Neural progenitor cell (in vitro differentiated cells): ENCODE results near the gene TPPP2. TPM values are rescaled to one million over a fixed set of nuclear protein-coding genes. Genes with fewer than 3 reads are reported as not detected.

ENCODE experiments used
- DNase-seq: peaks from one replicate; pipeline ENCODE4 v3.0.0-alpha.2; 2016; ENCODE audit warnings: low spot score
- H2AFZ ChIP-seq: fragments of 200-600 bp; sonication (generic); replicated peaks from 2 replicates; pipeline ENCODE4 v1.6.1; 2016; ENCODE audit warnings: antibody characterized with exemption
- H3F3A ChIP-seq: fragments of 200-600 bp; sonication (generic); 2 replicates; pipeline ENCODE4 v1.6.1; 2016; ENCODE audit warnings: antibody characterized with exemption, low read depth
- H3K27ac ChIP-seq: fragments of 200-600 bp; sonication (generic); 2 replicates; pipeline ENCODE4 v1.5.1; 2016; ENCODE audit warnings: mild to moderate bottlenecking
- H3K27me3 ChIP-seq: fragments of 200-600 bp; sonication (generic); 2 replicates; pipeline ENCODE4 v1.6.1; 2016; ENCODE audit warnings: mild to moderate bottlenecking, moderate library complexity
- H3K36me3 ChIP-seq: fragments of 200-600 bp; sonication (generic); 2 replicates; pipeline ENCODE4 v1.5.1; 2016
- H3K4me1 ChIP-seq: fragments of 200-600 bp; sonication (generic); 2 replicates; pipeline ENCODE4 v1.6.1; 2016; ENCODE audit warnings: mixed run types
- H3K4me2 ChIP-seq: fragments of 200-600 bp; sonication (generic); 2 replicates; pipeline ENCODE4 v1.6.1; 2016
- H3K4me3 ChIP-seq: fragments of 200-600 bp; sonication (generic); 2 replicates; pipeline ENCODE4 v1.5.1; 2016
- H3K79me2 ChIP-seq: fragments of 200-600 bp; sonication (generic); 2 replicates; pipeline ENCODE4 v1.6.1; 2016; ENCODE audit warnings: low read depth
- H3K9ac ChIP-seq: fragments of 200-600 bp; sonication (generic); 2 replicates; pipeline ENCODE4 v1.6.1; 2016
- H3K9me3 ChIP-seq: fragments of 200-600 bp; sonication (generic); 2 replicates; pipeline ENCODE4 v1.5.1; 2016; ENCODE audit warnings: low read depth
- H4K20me1 ChIP-seq: fragments of 200-600 bp; sonication (generic); 2 replicates; pipeline ENCODE4 v1.6.1; 2016; ENCODE audit warnings: low read depth
- H3K27ac Mint-ChIP-seq: 3 replicates; pipeline ENCODE4 v1.8.0; 2021; ENCODE audit warnings: mixed read lengths
- H3K27me3 Mint-ChIP-seq: 2 replicates; pipeline ENCODE4 v1.8.0; 2022; ENCODE audit warnings: low read depth, mild to moderate bottlenecking, inconsistent platforms, moderate library complexity, mixed read lengths; ENCODE audit not compliant: insufficient read depth
- H3K36me3 Mint-ChIP-seq: 3 replicates; pipeline ENCODE4 v1.8.0; 2021; ENCODE audit warnings: mixed read lengths
- H3K4me1 Mint-ChIP-seq: 3 replicates; pipeline ENCODE4 v1.8.0; 2021; ENCODE audit warnings: mixed read lengths
- H3K4me3 Mint-ChIP-seq: 3 replicates; pipeline ENCODE4 v1.8.0; 2021; ENCODE audit warnings: mild to moderate bottlenecking, moderate library complexity, mixed read lengths
- H3K9me3 Mint-ChIP-seq: 3 replicates; pipeline ENCODE4 v1.8.0; 2020; ENCODE audit warnings: mixed read lengths
- EZH2 ChIP-seq: fragments of 200-600 bp; sonication (generic); IDR thresholded peaks from 2 replicates; pipeline ENCODE4 v1.6.1; 2017; ENCODE audit warnings: antibody characterized with exemption, mild to moderate bottlenecking, moderate library complexity
- EZH2phosphoT487 ChIP-seq: fragments of 200-600 bp; sonication (generic); IDR thresholded peaks from 2 replicates; pipeline ENCODE4 v1.6.1; 2017; ENCODE audit warnings: antibody characterized with exemption
- total RNA-seq: library from RNA; depleted of rRNA; stranded (reverse); fragments of >200 nt; gene quantifications from 2 replicates; pipeline ENCODE4 v1.2.3, GENCODE V29; 2015; ENCODE audit warnings: low replicate concordance
- TF ChIP-seq, protein P1 (sequence below): fragments of 200-600 bp; sonication (generic); IDR thresholded peaks from 2 replicates; pipeline ENCODE4 v1.5.1; 2017; ENCODE audit warnings: antibody characterized with exemption, mild to moderate bottlenecking

The TPPP2 gene
- total RNA-seq, 1 donor from 2014 or later: not detected

DNA sequence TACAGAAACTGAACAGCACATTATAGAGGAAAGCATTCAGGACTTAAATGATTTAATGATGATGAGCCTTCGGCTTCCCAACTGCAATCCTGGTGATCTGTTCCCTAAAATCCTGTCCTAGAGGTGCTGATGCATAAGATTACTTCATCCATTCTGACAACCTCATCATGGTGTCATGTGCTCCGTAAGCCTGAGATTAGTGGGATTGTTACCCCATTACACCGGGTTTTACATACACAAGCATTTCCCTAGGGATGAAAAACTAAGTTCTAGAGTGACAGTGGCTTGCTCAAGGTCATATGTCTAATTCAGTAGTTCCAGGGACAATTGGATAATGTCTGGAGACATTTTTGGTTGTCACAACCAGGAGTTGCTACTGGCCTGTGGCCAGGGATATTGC lies 7.1 kb downstream of the TPPP2 start:
- Histone ChIP-seq H3K27me3 (no peaks in the 10 kb centered on the region), H3K4me1 (peaks cover 11% of the 10 kb centered on the region), H3K36me3 (no peaks in the 10 kb centered on the region), H3F3A (no peaks in the 10 kb centered on the region), H3K9ac (no peak overlapping the region), H3K79me2 (no peaks in the 10 kb centered on the region), H3K27ac (no peak overlapping the region), H3K4me2 (no peak overlapping the region), H3K4me3 (no peak overlapping the region), H2AFZ (no peak overlapping the region), H3K9me3 (no peaks in the 10 kb centered on the region), H4K20me1 (no peaks in the 10 kb centered on the region)
- H3K36me3 Mint-ChIP-seq: no peaks in the 10 kb centered on the region
- H3K4me1 Mint-ChIP-seq: peaks cover 17% of the 10 kb centered on the region
- peaks cover 12% of the 10 kb centered on the region for H3K27me3 Mint-ChIP-seq
- H3K27ac Mint-ChIP-seq: no peak overlapping the region
- H3K9me3 Mint-ChIP-seq: no peaks in the 10 kb centered on the region
- TF ChIP-seq EZH2: no peak
- TF ChIP-seq EZH2phosphoT487: no peak
- TF ChIP-seq, protein P1, sequence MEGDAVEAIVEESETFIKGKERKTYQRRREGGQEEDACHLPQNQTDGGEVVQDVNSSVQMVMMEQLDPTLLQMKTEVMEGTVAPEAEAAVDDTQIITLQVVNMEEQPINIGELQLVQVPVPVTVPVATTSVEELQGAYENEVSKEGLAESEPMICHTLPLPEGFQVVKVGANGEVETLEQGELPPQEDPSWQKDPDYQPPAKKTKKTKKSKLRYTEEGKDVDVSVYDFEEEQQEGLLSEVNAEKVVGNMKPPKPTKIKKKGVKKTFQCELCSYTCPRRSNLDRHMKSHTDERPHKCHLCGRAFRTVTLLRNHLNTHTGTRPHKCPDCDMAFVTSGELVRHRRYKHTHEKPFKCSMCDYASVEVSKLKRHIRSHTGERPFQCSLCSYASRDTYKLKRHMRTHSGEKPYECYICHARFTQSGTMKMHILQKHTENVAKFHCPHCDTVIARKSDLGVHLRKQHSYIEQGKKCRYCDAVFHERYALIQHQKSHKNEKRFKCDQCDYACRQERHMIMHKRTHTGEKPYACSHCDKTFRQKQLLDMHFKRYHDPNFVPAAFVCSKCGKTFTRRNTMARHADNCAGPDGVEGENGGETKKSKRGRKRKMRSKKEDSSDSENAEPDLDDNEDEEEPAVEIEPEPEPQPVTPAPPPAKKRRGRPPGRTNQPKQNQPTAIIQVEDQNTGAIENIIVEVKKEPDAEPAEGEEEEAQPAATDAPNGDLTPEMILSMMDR: no peak
- H3K4me3 Mint-ChIP-seq: no peak overlapping the region
- no peak for DNase-seq

DNA sequence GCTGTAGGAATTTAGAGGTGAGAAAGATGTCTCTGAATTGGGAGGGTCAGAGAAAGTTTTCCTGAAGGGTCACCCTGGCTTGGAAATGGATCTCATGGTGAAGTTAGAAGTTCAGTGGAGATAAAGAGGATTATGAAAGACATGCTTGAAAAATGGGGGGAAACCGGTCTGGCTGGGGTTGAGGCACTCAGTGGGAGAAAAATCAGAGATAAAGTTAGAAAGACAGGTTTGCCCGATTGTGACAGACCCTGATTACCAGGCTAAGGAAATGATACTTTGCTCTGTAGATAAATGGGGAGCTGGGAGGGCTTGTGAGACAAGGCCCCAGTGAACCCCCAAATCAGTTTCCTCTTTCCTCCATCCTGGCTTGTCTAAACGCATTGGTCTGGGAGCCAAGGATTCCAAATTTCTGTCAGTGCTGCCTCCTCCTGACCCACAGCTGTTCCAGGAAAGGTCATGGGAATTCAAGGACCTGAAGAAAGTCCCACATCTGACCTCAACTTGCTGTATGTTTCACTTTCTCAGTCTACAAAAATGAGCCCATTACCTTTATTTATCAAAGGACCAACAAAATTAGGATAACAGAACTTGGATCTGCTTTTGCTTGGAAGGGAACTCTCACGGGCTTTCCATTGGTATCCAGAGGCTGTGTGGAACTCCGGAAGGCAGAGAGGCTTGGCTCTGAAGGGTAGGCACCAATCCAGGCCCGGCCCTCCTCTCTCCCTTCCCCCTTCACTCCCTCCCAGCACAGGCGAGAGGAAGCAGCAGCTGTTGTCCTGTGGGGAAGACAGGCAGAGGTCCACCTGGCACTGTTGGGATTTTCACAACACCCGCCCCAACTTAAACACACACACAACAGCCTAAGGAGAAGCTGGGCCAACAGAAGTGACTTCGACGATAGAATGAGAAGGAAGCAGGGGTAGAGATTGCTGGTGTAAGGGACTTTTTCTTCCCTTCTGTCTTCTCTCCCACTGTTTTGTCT lies 8.7 kb downstream of the TPPP2 start:
- Histone ChIP-seq H3F3A (no peaks in the 10 kb centered on the region), H3K27ac (no peak overlapping the region), H3K4me1 (peaks cover 11% of the 10 kb centered on the region), H3K4me3 (no peak overlapping the region), H4K20me1 (no peaks in the 10 kb centered on the region), H3K9ac (no peak overlapping the region), H3K4me2 (peak overlapping the region; percentile 29), H3K79me2 (no peaks in the 10 kb centered on the region), H2AFZ (peak overlapping the region; percentile 46), H3K9me3 (no peaks in the 10 kb centered on the region), H3K27me3 (no peaks in the 10 kb centered on the region), H3K36me3 (no peaks in the 10 kb centered on the region)
- no peak overlapping the region for H3K27ac Mint-ChIP-seq
- peaks cover 17% of the 10 kb centered on the region for H3K4me1 Mint-ChIP-seq
- no peak overlapping the region for H3K4me3 Mint-ChIP-seq
- no peaks in the 10 kb centered on the region for H3K9me3 Mint-ChIP-seq
- no peaks in the 10 kb centered on the region for H3K36me3 Mint-ChIP-seq
- TF ChIP-seq, protein P1: no peak
- TF ChIP-seq EZH2phosphoT487: no peak
- no peak for TF ChIP-seq EZH2
- peaks cover 13% of the 10 kb centered on the region for H3K27me3 Mint-ChIP-seq
- no peak for DNase-seq

DNA sequence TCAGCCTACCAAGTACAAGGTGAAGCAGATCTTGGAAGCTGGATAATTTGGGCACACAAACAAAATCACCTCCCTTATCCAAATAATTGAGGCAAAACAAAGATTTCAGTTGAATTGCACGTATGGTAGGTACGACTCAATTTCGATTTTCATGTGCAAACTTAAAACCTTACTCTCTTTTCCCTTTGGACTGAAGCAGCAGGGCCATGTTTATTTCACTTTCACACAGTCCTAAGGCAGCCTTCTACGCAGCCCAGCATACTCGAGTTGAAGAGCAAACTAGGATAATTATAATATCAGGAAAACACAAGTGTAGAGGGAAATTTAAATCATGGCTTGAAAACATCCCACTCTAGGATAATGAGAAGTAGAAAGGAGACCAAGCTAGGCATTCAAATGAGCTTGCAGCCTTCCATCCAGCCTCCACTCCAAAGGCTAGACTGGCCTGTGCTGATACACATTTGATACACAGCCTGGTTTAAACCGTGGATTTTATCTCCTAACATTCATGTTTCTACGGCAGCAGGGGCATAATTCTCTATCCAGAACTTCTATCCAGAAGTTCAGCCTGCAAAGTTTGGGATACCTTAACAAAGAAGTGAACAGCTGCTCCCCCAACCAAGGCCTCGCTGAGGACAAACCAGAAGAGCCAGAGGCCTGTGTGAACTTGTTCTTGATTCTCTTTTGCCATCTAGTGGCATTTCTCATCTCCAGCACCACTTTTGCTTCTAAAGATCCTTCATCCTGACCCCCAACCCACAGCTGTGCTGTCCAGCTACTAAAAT lies 9.8 kb downstream of the TPPP2 start:
- H3K27me3 Mint-ChIP-seq: peaks cover 13% of the 10 kb centered on the region
- H3K27ac ChIP-seq: no peak overlapping the region
- H3K27ac Mint-ChIP-seq: no peak overlapping the region
- no peaks in the 10 kb centered on the region for H4K20me1 ChIP-seq
- no peak overlapping the region for H3K4me3 Mint-ChIP-seq
- peaks cover 11% of the 10 kb centered on the region for H3K4me1 ChIP-seq
- peaks cover 7% of the 10 kb centered on the region for H3K27me3 ChIP-seq
- no peaks in the 10 kb centered on the region for H3F3A ChIP-seq
- H3K9me3 ChIP-seq: no peaks in the 10 kb centered on the region
- no peak overlapping the region for H3K4me3 ChIP-seq
- H3K9ac ChIP-seq: no peak overlapping the region
- no peaks in the 10 kb centered on the region for H3K36me3 ChIP-seq
- H3K9me3 Mint-ChIP-seq: no peaks in the 10 kb centered on the region
- H3K36me3 Mint-ChIP-seq: no peaks in the 10 kb centered on the region
- no peak overlapping the region for H3K4me2 ChIP-seq
- H3K4me1 Mint-ChIP-seq: peaks cover 17% of the 10 kb centered on the region
- H2AFZ ChIP-seq: peak overlapping the region; percentile 46
- peak; percentile 65 for DNase-seq
- H3K79me2 ChIP-seq: no peaks in the 10 kb centered on the region
- TF ChIP-seq EZH2 (no peak), EZH2phosphoT487 (no peak)
- TF ChIP-seq, protein P1: peak; percentile 54
